ENCODE results near the gene AGAP2.

DNA sequence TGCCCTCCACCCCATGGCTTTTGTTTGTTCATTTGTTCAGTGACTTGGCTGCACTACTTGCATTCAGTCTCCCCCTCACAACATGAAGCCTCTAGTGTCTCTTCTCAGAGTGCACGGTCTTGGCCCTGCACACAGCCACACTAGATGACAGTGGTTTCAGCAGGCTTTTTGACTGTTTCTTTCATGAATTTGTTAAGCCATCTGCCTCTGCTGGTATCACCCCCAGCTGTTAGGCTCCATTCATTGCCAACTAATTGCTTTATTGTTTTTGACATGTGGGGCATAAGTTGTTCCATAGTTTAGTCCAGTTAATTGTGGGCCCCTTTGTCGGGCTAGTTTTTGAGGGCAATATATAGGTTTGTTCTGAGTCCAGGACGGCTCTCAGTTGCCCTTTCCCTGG, 25.8 kb downstream of the AGAP2 start:
- TF ChIP-seq EZH2 (IDR thresholded peaks at IDR 0.05) (no peak), EZH2phosphoT487 (IDR thresholded peaks at IDR 0.05) (no peak)
- TF ChIP-seq, protein P1, sequence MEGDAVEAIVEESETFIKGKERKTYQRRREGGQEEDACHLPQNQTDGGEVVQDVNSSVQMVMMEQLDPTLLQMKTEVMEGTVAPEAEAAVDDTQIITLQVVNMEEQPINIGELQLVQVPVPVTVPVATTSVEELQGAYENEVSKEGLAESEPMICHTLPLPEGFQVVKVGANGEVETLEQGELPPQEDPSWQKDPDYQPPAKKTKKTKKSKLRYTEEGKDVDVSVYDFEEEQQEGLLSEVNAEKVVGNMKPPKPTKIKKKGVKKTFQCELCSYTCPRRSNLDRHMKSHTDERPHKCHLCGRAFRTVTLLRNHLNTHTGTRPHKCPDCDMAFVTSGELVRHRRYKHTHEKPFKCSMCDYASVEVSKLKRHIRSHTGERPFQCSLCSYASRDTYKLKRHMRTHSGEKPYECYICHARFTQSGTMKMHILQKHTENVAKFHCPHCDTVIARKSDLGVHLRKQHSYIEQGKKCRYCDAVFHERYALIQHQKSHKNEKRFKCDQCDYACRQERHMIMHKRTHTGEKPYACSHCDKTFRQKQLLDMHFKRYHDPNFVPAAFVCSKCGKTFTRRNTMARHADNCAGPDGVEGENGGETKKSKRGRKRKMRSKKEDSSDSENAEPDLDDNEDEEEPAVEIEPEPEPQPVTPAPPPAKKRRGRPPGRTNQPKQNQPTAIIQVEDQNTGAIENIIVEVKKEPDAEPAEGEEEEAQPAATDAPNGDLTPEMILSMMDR (IDR thresholded peaks at IDR 0.05): no peak

Data from neural progenitor cell (in vitro differentiated cells).